ENCODE data around the gene UGCG. TPM values are rescaled to one million over a fixed set of nuclear protein-coding genes. Genes with fewer than 3 reads are reported as not detected.
"Not testable (repeated sequence)": the region's sequence is repeated elsewhere in the genome, so short reads cannot be mapped to it uniquely, and the experiment has no call there.

Gene UGCG
- total RNA-seq, 1 experiment from 2014 or later = 139 TPM

GRCh38 chr9:111943746-111944145 lies 47.1 kb downstream of the UGCG start:
- H3K27ac ChIP-seq = no peak overlapping the region; the same call in 1 of the 2 replicates
- no peaks in the 10 kb centered on the region for H3K27me3 ChIP-seq
- H3K36me3 ChIP-seq = no peaks in the 10 kb centered on the region
- no peak for DNase-seq
- H3K4me3 ChIP-seq = no peak overlapping the region
- no peaks in the 10 kb centered on the region for H3K9me3 ChIP-seq (replicated peaks)
- H3K4me1 ChIP-seq = peaks cover 29% of the 10 kb centered on the region

GRCh38 chr9:111944241-111944866 lies 47.7 kb downstream of the UGCG start:
- H3K36me3 ChIP-seq = no peaks in the 10 kb centered on the region
- no peaks in the 10 kb centered on the region for H3K27me3 ChIP-seq
- no peak overlapping the region for H3K4me3 ChIP-seq
- H3K27ac ChIP-seq = peak overlapping the region; percentile 94
- DNase-seq = no peak
- H3K4me1 ChIP-seq = peaks cover 29% of the 10 kb centered on the region
- no peaks in the 10 kb centered on the region for H3K9me3 ChIP-seq (replicated peaks)

- DNase-seq = peak; percentile 95 to 98
- no peaks in the 10 kb centered on the region for H3K36me3 ChIP-seq
- H3K27me3 ChIP-seq = no peaks in the 10 kb centered on the region
- no peak overlapping the region for H3K4me3 ChIP-seq
- peak overlapping the region; percentile 94 for H3K27ac ChIP-seq
- peaks cover 29% of the 10 kb centered on the region for H3K4me1 ChIP-seq
- H3K9me3 ChIP-seq (replicated peaks) = no peaks in the 10 kb centered on the region
Measured at GRCh38 chr9:111945216-111945615, 48.6 kb downstream of the UGCG start.

GRCh38 chr9:111948109-111948508 lies 51.5 kb downstream of the UGCG start:
- not testable (repeated sequence) for H3K9me3 ChIP-seq (replicated peaks); DNase-seq; H3K4me3 ChIP-seq; H3K27ac ChIP-seq; H3K27me3 ChIP-seq; H3K36me3 ChIP-seq
- peaks cover 33% of the 10 kb centered on the region for H3K4me1 ChIP-seq

GRCh38 chr9:111948951-111949350 lies 52.3 kb downstream of the UGCG start:
- Histone ChIP-seq H3K36me3 (no peaks in the 10 kb centered on the region), H3K27ac (no peak overlapping the region), H3K4me1 (peaks cover 30% of the 10 kb centered on the region), H3K9me3 (replicated peaks) (no peaks in the 10 kb centered on the region; the same call in 1 of the 2 replicates), H3K27me3 (no peaks in the 10 kb centered on the region), H3K4me3 (no peak overlapping the region)
- DNase-seq = no peak

GRCh38 chr9:111949919-111950318 lies 53.3 kb downstream of the UGCG start:
- H3K9me3 ChIP-seq (replicated peaks) = no peaks in the 10 kb centered on the region; the same call in 1 of the 2 replicates
- H3K4me1 ChIP-seq = peaks cover 20% of the 10 kb centered on the region
- no peak overlapping the region for H3K4me3 ChIP-seq
- H3K27me3 ChIP-seq = no peaks in the 10 kb centered on the region
- H3K27ac ChIP-seq = no peak overlapping the region
- H3K36me3 ChIP-seq = no peaks in the 10 kb centered on the region
- DNase-seq = no peak

- H3K27me3 ChIP-seq = no peaks in the 10 kb centered on the region
- no peaks in the 10 kb centered on the region for H3K36me3 ChIP-seq
- peak overlapping the region; percentile 6; the same call in 1 of the 2 replicates for H3K27ac ChIP-seq
- peaks cover 8% of the 10 kb centered on the region for H3K4me1 ChIP-seq
- no peak overlapping the region for H3K4me3 ChIP-seq
- DNase-seq = peak; percentile 62 to 71
- no peaks in the 10 kb centered on the region; the same call in 1 of the 2 replicates for H3K9me3 ChIP-seq (replicated peaks)
Measured at GRCh38 chr9:111952559-111952958, 55.9 kb downstream of the UGCG start.

- no peak overlapping the region for H3K27ac ChIP-seq
- H3K36me3 ChIP-seq = no peaks in the 10 kb centered on the region
- no peaks in the 10 kb centered on the region; the same call in 1 of the 2 replicates for H3K9me3 ChIP-seq (replicated peaks)
- no peak for DNase-seq
- H3K4me3 ChIP-seq = no peak overlapping the region
- peaks cover 15% of the 10 kb centered on the region for H3K4me1 ChIP-seq
- no peaks in the 10 kb centered on the region for H3K27me3 ChIP-seq
Measured at GRCh38 chr9:111953444-111953843, 56.8 kb downstream of the UGCG start.

GRCh38 chr9:111955048-111955447 lies 58.4 kb downstream of the UGCG start:
- H3K9me3 ChIP-seq (replicated peaks) = no peaks in the 10 kb centered on the region; the same call in 1 of the 2 replicates
- no peaks in the 10 kb centered on the region for H3K36me3 ChIP-seq
- no peak for DNase-seq
- no peak overlapping the region for H3K27ac ChIP-seq
- H3K4me3 ChIP-seq = no peak overlapping the region
- peaks cover 31% of the 10 kb centered on the region for H3K4me1 ChIP-seq
- no peaks in the 10 kb centered on the region for H3K27me3 ChIP-seq

- H3K27ac ChIP-seq = peak overlapping the region; percentile 67
- peak; percentile 55 to 83 for DNase-seq
Measured at GRCh38 chr9:111957856-111958631, 61.4 kb downstream of the UGCG start.

GRCh38 chr9:111959468-111960359 lies 63.1 kb downstream of the UGCG start:
- H3K36me3 ChIP-seq = no peaks in the 10 kb centered on the region
- H3K4me3 ChIP-seq = no peak overlapping the region
- peaks cover 52% of the 10 kb centered on the region for H3K4me1 ChIP-seq
- H3K27ac ChIP-seq = peak overlapping the region; percentile 67
- no peaks in the 10 kb centered on the region for H3K27me3 ChIP-seq
- H3K9me3 ChIP-seq (replicated peaks) = no peaks in the 10 kb centered on the region
- DNase-seq = peak; percentile 55 to 66

More at GRCh38 chr9:111957856-111958631, 61.4 kb downstream of the UGCG start:
- Histone ChIP-seq H3K36me3 (no peaks in the 10 kb centered on the region), H3K4me1 (peaks cover 52% of the 10 kb centered on the region), H3K4me3 (no peak overlapping the region), H3K27me3 (no peaks in the 10 kb centered on the region), H3K9me3 (replicated peaks) (no peaks in the 10 kb centered on the region)

GRCh38 chr9:111960485-111960884 lies 63.9 kb downstream of the UGCG start:
- not testable (repeated sequence) for DNase-seq; H3K4me3 ChIP-seq; H3K27me3 ChIP-seq; H3K36me3 ChIP-seq; H3K9me3 ChIP-seq (replicated peaks)
- peaks cover 54% of the 10 kb centered on the region for H3K4me1 ChIP-seq
- peak overlapping the region; percentile 67 for H3K27ac ChIP-seq

- peaks cover 57% of the 10 kb centered on the region for H3K4me1 ChIP-seq
- H3K27me3 ChIP-seq = no peaks in the 10 kb centered on the region
- H3K36me3 ChIP-seq = no peaks in the 10 kb centered on the region
- no peak overlapping the region for H3K4me3 ChIP-seq
- H3K27ac ChIP-seq = peak overlapping the region; percentile 67
- H3K9me3 ChIP-seq (replicated peaks) = no peaks in the 10 kb centered on the region
- peak; percentile 66 to 69 for DNase-seq
Measured at GRCh38 chr9:111961009-111961408, 64.4 kb downstream of the UGCG start.

- H3K4me1 ChIP-seq = peaks cover 57% of the 10 kb centered on the region
- no peaks in the 10 kb centered on the region for H3K36me3 ChIP-seq
- peak overlapping the region; percentile 67 for H3K27ac ChIP-seq
- no peaks in the 10 kb centered on the region for H3K9me3 ChIP-seq (replicated peaks)
- peak; percentile 88 to 95 for DNase-seq
- H3K4me3 ChIP-seq = no peak overlapping the region
- H3K27me3 ChIP-seq = no peaks in the 10 kb centered on the region
Measured at GRCh38 chr9:111961575-111961974, 65.0 kb downstream of the UGCG start.
